GM21423 (cell line): ENCODE results near the gene APOBEC3B.
"Not testable (repeated sequence)": the region's sequence is repeated elsewhere in the genome, so short reads cannot be mapped to it uniquely, and the experiment has no call there.

Source experiments
- ATAC-seq: cut with Tn5 transposase; IDR thresholded peaks from one replicate; pipeline ENCODE4 v1.9.1; 2021; ENCODE audit warnings: mild to moderate bottlenecking, moderate library complexity; ENCODE audit not compliant: unreplicated experiment

APOBEC3B gene

DNA sequence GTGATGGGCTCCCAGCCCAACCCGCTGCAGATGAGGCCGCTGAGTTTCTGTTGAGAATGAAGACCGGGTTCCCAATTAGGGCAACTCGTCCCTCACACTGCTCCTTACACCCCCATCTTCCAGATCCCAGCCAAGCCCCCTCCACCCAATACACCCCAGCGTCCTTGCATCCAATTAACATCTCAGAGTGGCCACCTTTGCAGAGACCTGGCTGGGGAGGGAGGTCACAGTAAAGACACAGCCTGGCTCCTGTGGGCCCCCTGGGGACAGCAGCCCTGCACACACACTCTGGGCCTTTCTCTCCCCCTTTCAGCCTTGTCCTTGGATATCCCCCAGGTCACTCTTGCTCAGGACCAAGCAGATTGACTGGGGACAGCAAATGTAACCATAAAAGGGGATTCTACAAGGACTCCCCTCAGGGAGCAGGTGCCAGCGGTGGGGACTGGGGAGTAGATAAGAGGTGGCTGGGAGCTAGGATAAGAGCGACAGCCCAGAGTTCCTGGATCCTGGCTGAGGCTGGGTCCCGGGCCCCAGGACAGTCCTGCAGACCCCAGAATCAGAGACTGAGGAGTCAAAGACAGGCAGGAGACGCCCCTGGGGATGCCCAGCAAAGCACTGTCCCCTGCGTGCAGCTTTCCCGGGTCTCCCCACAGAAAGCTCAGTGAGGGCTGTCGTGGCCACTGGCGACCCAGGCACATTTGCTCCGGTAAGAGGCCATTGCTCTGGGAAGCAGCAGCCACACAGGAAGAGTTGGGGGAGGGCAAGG is 16.4 kb upstream of the APOBEC3B start:
- ATAC-seq, result no peak

DNA sequence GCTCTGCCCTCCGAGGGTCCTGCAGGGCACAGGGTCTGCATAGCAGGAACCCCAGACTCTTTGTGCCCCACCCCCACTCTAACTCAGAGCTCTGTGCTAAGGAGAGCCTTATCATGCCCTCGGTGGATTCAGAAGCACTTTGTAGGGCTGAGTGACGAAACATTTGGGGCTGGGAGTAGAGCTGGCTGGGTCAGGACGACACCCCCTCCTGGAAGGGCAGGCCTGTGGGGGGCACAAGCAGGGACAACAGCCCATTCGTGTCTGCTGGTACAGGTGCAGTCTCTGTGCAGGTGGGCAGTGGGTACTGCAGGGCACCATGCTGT is 15.8 kb upstream of the APOBEC3B start:
- no peak for ATAC-seq

DNA sequence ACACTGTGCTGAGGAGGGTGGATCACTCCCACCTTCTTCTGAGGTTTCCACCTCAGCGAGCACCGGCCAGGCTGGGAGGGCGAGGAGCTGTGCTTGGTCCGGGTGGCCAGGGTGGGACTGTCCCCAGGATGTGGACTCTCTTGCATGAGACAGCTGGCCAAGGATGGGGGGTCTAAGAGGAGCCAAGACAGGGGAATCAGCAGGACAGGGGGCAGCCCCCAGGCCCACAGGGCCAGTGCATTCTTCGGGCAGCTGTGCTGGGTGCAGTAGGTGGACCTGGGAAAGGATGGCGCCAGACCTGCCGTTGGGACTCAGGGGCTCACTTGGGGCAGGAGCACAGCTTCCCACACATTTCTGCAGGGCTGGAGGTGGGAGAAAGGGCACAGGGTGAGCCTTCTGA is 15.2 kb upstream of the APOBEC3B start:
- ATAC-seq, result no peak

DNA sequence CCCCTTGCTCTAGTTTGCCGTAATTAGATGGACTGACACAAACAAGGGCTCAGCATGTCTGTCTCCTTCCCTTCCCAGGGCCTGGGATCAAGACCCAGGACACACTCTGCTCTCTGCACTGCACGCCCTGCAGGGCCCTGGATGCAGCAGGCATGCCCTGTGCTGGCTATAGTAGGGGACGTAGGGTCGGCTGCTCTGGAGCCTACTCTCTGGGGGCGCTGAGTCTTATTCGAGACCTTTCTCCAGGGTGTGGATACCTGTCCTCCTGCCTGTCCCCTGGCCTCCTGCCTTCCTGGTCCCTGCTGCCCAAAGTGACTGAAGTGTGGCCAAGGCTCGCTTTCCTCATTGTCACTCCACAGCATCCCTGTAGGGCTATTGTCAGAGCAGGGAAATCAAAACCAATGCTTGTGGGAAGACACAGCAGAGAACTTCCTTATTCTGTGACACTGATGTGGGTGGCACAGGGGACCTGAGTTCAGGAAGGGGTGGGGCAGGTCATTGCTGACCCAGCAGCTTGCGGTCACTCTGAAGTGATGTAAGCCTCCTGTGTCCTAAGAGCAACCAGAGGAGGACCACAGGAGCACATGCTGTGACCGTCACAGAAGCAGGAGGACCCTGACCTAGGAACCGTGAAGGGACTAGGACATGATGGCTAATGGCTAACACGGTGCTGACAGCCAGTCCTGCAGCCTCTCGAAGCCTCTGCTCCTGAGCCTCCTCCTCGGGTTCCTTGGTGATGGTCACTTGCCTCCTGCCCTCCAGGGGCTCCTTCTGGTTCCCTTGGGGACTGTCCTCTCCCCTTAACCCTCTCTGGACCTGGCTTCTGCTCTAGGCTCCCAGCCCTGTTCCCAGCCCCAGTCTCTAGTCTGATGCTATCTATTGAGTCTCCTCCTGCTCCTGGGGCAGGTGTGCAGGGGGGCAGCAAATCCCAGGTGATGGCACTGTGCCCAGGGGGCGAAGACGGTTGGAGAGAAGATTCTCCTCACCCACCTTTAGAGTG is 14.4 kb upstream of the APOBEC3B start:
- ATAC-seq, result no peak

DNA sequence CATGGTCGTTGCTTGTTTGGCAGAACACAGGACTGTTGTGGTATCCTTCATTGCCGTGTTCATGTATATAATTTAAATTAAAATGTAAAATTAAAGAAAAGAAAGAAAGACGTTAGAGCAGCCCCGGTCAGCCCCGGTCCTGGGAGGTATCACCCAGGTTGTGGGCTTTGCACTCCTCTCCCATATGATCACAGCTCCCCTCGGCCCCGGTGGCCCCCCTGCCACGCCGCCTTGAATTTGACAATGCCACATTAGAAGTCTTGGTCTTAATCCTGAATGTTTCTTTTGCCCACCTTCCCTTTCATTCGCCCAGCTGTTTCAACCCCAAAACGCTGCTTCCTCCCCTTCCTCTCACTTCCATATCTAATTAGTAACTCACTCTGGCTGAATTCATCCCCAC is 13.3 kb upstream of the APOBEC3B start:
- no peak for ATAC-seq

DNA sequence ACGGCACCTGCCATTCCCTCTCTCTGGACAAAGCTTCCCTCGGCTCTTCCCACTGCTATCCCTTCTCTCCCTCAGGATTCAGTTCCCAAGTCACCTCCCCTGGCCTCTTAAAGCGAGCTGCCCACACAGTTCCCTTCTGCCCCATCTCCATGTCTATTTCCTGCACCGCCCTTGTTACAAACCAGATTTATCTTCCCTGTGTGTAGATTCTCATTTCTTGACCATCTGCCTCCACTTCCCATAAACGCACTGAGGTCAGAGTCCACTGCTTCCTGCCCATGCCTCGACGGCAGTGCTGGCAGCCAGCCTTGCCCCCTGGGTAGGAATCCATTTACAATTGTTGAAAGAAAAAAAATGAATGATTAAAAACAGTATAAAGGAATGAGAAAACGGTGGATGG is 11.6 kb upstream of the APOBEC3B start:
- no peak for ATAC-seq

DNA sequence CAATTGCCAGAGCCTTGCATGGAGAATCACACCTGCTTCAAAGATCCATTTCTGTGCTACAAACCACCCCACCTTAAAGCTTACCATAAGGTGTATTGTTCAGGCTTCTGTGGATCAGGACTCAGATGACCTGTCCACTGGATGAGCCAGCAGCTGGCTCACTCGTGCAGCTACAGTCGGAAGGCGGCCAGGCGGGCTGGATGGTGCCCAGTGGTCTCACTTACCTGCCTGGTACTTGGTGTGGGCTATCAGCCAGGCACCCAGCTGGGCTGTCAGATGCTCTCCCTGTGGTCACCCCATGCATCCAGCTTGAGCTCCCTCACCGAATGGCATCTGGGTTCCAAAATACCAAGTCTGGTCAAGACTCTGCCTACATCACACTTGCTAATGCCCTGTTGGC is 10.9 kb upstream of the APOBEC3B start:
- no peak for ATAC-seq

DNA sequence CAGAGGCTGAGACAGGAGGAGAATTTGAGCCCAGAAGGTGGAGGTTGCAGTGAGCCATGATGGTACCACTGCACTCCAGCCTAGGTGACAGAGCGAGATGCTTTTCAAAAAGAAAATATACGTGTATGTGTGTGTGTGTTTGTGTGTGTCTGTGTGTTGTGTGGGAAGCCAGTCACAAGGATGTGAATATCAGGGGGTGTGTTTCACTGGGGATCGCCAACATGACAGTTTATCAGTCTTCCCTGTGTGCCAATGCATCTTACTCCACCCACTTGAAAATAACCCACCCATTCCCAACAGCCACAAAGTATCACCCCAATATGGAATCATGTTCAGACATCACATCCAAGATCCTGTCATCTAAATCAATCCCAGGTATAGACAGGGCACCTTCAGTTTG is 10.4 kb upstream of the APOBEC3B start:
- no peak for ATAC-seq

DNA sequence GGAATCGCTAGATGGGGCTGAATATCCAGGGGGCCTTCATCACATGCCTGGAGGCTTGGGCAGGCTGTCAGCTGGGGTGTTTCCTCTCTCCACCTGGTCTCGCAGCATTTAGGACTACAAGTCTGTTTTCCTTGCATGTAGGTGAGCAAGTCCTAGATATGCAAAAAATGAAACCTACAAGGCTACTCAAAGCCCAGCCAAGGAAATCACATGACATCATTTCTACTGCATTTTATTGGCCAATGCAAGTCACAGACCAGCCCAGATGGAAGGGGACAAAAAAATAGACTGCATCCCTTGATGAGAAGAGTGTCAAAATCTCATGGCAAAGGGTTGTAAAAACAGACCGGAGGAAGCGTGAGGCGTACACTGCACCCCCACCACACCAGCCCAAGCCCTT is 9.6 kb upstream of the APOBEC3B start:
- no peak for ATAC-seq

DNA sequence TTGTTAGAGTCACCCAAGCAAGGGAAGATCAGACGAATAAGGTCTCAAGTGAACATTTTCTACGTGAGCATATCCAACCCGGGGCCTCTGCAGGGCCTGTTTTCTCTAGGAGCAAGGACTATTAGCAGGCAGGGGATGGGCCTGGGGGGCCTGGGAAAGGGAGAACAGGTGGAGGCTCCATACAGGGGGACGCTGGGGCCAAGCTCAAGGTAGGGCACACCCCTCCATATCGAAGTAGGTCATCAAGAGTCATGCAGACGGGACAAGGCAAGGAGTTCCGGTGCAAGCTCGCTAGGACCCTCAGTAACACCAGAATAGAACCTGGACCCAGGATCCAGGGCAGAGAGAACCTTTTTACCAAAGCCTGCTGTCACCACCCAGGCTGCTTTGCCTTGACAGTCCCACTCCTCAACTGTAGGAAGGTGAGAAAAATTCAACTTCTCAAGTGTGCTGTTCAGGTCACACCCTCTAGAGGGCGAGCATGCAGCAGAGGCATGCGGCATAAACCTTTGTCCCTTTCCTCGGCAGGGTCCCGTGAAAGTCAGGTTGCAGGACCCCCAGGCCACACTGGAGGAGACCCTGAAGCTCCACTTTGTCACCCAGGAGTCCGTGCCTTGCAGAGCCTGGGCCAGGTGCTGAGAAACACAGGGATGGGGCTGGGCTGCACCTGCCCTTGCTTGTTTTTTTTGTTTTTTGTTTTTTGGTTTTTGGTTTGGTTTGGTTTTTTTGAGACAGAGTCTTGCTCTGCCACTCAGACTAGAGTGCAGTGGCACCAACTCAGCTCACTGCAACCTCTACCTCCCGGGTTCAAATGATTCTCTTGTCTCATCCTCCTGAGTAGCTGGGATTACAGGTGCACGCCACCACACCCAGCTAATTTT is 8.6 kb upstream of the APOBEC3B start:
- no peak for ATAC-seq

DNA sequence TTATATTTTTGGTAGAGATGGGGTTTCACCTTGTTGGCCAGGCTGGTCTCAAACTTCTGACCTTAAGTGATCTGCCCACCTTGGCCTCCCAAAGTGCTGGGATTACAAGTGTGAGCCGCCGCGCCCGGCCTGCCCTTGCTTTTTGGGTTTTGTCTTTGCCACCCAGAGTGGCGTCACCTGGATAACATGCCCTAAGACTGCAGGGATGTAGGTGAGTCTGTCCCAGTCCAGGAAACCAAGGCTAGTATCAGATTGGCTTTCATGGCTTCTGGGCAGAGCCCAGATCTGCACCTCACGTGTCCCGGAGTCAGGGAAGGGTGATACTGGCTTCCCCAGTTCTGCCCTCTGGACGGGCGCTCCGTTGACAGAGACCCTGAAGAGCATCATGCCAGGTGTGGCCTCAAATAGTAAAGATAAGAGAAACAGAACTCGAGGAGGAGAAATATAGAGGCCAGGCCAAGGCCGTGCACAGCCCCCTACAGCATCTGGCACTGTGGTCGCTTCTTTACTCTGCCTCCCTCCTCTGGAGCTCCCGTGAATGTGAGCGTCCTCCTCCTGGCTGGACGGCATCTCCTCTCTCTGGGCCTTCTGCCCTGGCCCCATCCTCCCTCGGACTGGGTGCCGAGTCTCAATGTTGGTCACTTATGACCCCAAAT is 7.8 kb upstream of the APOBEC3B start:
- no peak for ATAC-seq

DNA sequence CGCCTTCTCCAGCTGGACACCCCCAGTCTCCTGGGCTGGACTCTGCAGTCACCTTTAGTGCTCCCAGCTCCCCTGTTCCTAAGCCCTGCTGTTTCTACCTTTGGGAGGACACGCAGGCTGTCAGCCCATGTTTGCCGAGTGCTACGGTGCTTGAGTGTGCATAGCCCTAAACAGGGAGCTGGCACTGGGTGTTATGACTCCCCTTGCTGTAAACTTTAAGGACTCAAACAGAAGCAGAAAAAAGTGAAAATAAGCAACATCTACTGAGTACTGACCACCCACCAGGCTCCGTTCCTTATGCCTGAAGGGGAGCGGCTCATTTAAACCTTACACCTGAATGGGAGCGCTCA is 7.3 kb upstream of the APOBEC3B start:
- no peak for ATAC-seq

DNA sequence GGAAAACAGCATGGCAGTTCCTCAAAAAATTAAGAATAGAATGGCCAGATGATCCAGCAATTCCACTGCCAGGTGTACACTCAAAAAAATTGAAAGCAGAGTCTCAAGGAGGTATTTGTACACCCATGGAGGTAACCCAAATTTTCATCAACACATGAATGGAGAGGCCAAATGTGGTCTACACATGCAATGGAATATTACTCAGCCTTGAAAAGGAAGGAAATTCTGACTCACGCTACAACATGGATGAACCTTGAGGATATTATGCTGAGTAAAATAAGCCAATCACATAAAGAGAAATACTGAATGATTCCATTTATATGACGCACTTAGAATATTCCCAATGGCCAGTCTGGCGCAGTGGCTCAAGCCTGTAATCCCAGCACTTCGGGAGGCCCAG is 4.9 kb upstream of the APOBEC3B start:
- not testable (repeated sequence) for ATAC-seq

DNA sequence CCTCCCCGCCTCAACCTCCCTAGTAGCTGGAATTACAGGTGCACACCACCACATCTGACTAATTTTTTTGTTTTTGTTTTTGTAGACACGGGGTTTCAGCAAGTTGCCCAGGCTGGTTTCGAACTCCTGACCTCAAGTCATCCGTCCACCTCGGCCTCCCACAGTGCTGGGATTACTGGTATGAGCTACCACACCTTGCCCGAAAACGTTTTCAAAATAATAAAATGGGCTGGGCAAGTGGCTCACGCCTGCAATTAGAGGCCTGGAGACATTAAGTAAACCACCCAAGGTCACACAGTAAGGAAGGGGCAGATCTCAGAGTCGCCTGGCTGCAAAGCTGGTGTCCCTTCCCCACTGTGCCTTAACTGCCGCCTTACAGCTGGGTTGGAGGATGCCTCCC is 1.6 kb upstream of the APOBEC3B start:
- ATAC-seq, result not testable (repeated sequence)

DNA sequence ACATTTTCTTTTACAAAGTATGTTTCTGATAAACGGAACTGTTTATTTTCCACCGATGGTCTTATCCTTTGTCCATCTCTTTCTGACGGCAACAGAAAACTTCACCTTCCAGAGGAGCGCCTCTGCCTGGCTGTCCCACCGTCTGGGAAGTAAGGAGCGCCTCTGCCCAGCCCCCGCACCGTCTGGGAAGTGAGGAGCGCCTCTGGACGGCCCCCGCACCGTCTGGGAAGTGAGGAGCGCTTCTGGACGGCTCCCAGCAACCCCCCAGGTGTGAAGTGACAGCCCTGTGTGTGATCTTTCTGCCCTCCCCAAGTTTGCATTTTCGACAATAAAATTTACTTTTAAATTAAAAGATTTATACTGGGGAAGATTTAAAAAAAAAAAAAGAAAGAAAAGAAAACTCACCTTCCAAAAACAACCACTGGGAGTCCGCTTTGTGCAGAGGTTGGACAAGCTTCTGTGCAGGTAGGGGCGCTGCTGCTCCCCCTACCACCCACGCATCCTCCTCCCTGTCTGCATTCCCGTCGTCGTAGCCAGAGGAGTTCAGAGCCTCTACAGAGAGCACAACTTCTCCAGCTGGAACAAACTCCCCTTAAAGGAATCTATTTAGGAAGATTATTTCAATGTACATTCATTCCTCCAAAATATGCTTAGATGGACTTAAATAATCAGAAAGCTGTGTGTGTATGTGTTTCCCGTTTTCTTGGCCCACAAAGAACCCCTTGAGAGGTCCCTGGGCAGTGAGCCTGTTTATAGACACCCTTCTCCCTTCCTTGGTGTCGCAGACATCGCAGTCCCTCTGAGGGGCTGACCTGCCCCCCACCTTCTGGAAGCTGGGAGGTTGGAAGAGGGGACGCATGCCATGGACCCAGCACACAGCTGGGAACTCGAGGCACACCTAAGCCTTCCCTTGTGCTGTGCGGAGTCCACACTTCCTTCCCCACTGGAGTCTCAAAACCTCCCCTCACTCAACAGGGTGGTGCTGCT is 849 bp upstream of the APOBEC3B start:
- no peak for ATAC-seq

DNA sequence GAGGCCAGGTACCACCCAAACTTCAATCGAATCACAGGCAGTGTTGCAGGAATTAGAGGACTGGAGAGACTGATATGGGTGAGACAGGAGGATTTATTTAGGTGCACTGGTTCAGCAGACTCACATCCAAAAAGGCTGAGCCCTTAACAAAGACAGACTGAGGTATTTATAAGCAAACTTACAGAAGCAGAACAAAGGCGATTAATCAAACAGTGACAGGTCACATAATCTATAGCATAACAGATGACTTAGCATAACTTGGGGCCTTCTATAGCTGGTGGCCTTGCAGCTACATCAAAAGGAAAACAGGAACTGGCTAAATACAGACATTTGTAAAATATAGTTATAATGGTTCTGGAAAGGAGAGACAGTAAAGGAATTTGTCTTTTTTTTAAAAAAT is 2.1 kb downstream of the APOBEC3B start:
- no peak for ATAC-seq

DNA sequence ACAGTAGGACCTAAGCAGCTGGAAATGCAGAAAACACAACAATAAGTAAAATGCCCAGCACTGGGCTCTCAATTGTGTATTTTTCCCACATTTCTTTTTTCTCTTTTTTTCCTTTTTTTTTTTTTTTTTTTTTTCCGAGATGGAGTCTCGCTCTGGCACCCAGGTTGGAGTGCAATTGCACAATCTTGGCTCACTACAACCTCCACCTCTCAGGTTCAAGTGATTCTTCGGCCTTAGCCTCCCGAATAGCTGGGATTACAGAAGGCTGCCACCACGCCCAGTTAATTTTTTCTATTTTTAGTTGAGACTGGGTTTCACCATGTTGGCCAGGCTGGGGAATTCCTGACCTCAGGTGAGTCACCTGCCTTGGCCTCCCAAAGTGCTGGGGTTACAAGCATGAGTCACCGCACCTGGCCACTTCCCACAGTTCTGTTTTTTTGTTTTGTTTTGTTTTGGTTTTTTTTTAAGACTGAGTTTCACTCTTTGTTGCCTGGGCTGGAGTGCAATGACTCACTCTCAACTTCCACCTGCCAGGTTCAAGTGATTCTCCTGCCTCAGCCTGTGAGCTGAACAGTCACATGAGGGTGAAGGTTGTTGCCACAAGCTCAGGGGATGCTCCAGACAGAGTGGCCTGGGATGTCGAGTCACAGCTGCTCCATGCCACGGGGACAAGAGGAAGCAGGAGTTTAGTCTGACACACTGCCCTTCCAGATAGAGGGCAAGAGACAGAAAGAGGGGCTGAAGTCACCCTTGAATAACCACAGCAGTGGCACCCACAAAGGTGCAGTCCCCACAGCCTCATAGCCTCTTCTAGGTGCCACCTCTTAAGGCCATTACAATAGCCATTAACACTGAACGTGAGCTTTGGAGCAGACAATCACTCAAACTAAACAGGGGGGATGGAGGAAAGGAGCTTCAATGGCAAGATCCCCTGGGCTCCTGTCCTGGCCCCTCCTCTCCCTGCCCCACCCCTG is 2.9 kb downstream of the APOBEC3B start:
- peak; percentile 67 for ATAC-seq

DNA sequence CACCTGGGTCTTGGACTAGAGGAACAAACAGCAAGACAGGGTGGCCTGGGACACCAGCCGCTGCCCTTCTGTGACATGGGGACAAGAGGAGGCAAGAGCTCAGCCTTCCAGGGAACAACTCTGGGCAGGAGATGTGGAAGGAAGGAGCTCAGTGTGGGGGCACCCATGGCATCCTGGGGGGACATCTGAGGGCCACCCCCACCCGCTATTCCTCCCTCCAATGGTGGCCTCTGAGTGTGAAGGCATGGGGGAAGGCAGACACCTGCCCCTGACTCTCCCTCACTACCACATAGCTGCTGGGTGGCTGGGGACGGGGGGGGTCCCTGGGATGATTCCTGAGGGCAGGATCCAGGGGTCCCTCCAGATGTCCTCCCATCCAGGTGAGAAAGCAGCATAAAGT is 4.5 kb downstream of the APOBEC3B start:
- no peak for ATAC-seq
